BE2C (cell line): ENCODE measurements around the gene PGA4.

Source experiments
- DNase-seq: peaks from one replicate; pipeline ENCODE4 v3.0.0-alpha.2; 2020
- H3K27me3 ChIP-seq: fragments of 250-450 bp; sonication (Bioruptor Pico); 2 replicates; pipeline ENCODE4 v1.5.1; 2020; ENCODE audit warnings: mild to moderate bottlenecking
- H3K36me3 ChIP-seq: fragments of 250-450 bp; sonication (Bioruptor Pico); 2 replicates; pipeline ENCODE4 v1.5.1; 2020; ENCODE audit warnings: mild to moderate bottlenecking
- H3K4me1 ChIP-seq: fragments of 250-450 bp; sonication (Bioruptor Pico); 2 replicates; pipeline ENCODE4 v1.5.1; 2020
- H3K4me3 ChIP-seq: 2 replicates; pipeline ENCODE4 v1.5.1; 2011; ENCODE audit warnings: low read depth, low read length
- H3K9me3 ChIP-seq: fragments of 250-450 bp; sonication (Bioruptor Pico); 2 replicates; pipeline ENCODE4 v1.5.1; 2020
- CTCF ChIP-seq: IDR thresholded peaks from 2 replicates; pipeline ENCODE4 v1.5.1; 2012; ENCODE audit warnings: mild to moderate bottlenecking, low read depth, low read length

PGA4 gene

GRCh38 chr11:61274084-61274483 is 51.9 kb downstream of the PGA4 start:
- H3K36me3 ChIP-seq: no peaks in the 10 kb centered on the region
- no peaks in the 10 kb centered on the region for H3K9me3 ChIP-seq
- TF ChIP-seq CTCF: no peak
- no peak for DNase-seq
- no peaks in the 10 kb centered on the region for H3K4me1 ChIP-seq
- no peak overlapping the region for H3K4me3 ChIP-seq
- H3K27me3 ChIP-seq: no peaks in the 10 kb centered on the region

- no peak for DNase-seq
- H3K27me3 ChIP-seq: no peaks in the 10 kb centered on the region
- H3K4me3 ChIP-seq: no peak overlapping the region
- H3K4me1 ChIP-seq: no peaks in the 10 kb centered on the region
- no peaks in the 10 kb centered on the region for H3K36me3 ChIP-seq
- no peaks in the 10 kb centered on the region for H3K9me3 ChIP-seq
- TF ChIP-seq CTCF: no peak
These were observed 53.0 kb downstream of the PGA4 start for GRCh38 chr11:61275191-61275590.

GRCh38 chr11:61277186-61278000 is 55.2 kb downstream of the PGA4 start:
- H3K27me3 ChIP-seq: no peaks in the 10 kb centered on the region

GRCh38 chr11:61278001-61278470 is 55.9 kb downstream of the PGA4 start:
- no peak for TF ChIP-seq CTCF
- H3K36me3 ChIP-seq: no peaks in the 10 kb centered on the region
- H3K9me3 ChIP-seq: no peaks in the 10 kb centered on the region
- H3K27me3 ChIP-seq: no peaks in the 10 kb centered on the region
- H3K4me3 ChIP-seq: no peak overlapping the region
- no peak for DNase-seq
- H3K4me1 ChIP-seq: no peaks in the 10 kb centered on the region

More at GRCh38 chr11:61277186-61278000, 55.2 kb downstream of the PGA4 start:
- Histone ChIP-seq H3K4me3 (no peak overlapping the region), H3K9me3 (no peaks in the 10 kb centered on the region), H3K4me1 (no peaks in the 10 kb centered on the region), H3K36me3 (no peaks in the 10 kb centered on the region)
- DNase-seq: no peak
- TF ChIP-seq CTCF: no peak

- H3K36me3 ChIP-seq: no peaks in the 10 kb centered on the region
These were observed 58.0 kb downstream of the PGA4 start for GRCh38 chr11:61279934-61280659.

More at GRCh38 chr11:61279934-61280659, 58.0 kb downstream of the PGA4 start:
- H3K4me3 ChIP-seq: no peak overlapping the region
- H3K4me1 ChIP-seq: no peaks in the 10 kb centered on the region
- no peaks in the 10 kb centered on the region for H3K9me3 ChIP-seq
- DNase-seq: no peak
- no peaks in the 10 kb centered on the region for H3K27me3 ChIP-seq
- TF ChIP-seq CTCF: no peak
